ENCODE measurements around the gene EEFSEC.

Gene EEFSEC

GRCh38 chr3:128432971-128433836 lies 279.9 kb downstream of the EEFSEC start:
- no peak for DNase-seq

- DNase-seq: no peak
Measured at GRCh38 chr3:128433837-128434165, 280.5 kb downstream of the EEFSEC start.

GRCh38 chr3:128434524-128434923 lies 281.2 kb downstream of the EEFSEC start:
- no peak for DNase-seq

- no peak for DNase-seq
Measured at GRCh38 chr3:128435058-128435457, 281.8 kb downstream of the EEFSEC start.

GRCh38 chr3:128435561-128435960 lies 282.3 kb downstream of the EEFSEC start:
- no peak for DNase-seq

- DNase-seq: no peak
Measured at GRCh38 chr3:128436214-128436613, 282.9 kb downstream of the EEFSEC start.

- no peak for DNase-seq
Measured at GRCh38 chr3:128438488-128439072, 285.3 kb downstream of the EEFSEC start.

GRCh38 chr3:128439226-128439625 lies 285.9 kb downstream of the EEFSEC start:
- DNase-seq: no peak

GRCh38 chr3:128442070-128442469 lies 288.8 kb downstream of the EEFSEC start:
- DNase-seq: no peak

GRCh38 chr3:128442949-128443348 lies 289.7 kb downstream of the EEFSEC start:
- no peak for DNase-seq

GRCh38 chr3:128443771-128444170 lies 290.5 kb downstream of the EEFSEC start:
- no peak for DNase-seq

GRCh38 chr3:128445357-128445756 lies 292.1 kb downstream of the EEFSEC start:
- no peak for DNase-seq

- DNase-seq: no peak
Measured at GRCh38 chr3:128446821-128447220, 293.5 kb downstream of the EEFSEC start.

GRCh38 chr3:128447561-128448013 lies 294.3 kb downstream of the EEFSEC start:
- DNase-seq: no peak

- DNase-seq: no peak
Measured at GRCh38 chr3:128448491-128448890, 295.2 kb downstream of the EEFSEC start.

GRCh38 chr3:128449111-128449638 lies 295.9 kb downstream of the EEFSEC start:
- no peak for DNase-seq

GRCh38 chr3:128452120-128452519 lies 298.8 kb downstream of the EEFSEC start:
- no peak for DNase-seq

GRCh38 chr3:128452678-128453275 lies 299.5 kb downstream of the EEFSEC start:
- DNase-seq: no peak

GRCh38 chr3:128453501-128454309 lies 300.4 kb downstream of the EEFSEC start:
- DNase-seq: no peak

- DNase-seq: no peak
Measured at GRCh38 chr3:128454310-128454618, 301.0 kb downstream of the EEFSEC start.

- DNase-seq: no peak
Measured at GRCh38 chr3:128455116-128455515, 301.8 kb downstream of the EEFSEC start.

GRCh38 chr3:128455786-128456748 lies 302.8 kb downstream of the EEFSEC start:
- no peak for DNase-seq
